HEK293T (cell line): ENCODE data around the gene ENG.

Experiments used
- L3MBTL2 ChIP-seq: fragments of 450-650 bp; conservative IDR thresholded peaks from 2 replicates; pipeline ENCODE4 v1.6.1; 2016; ENCODE audit warnings: mild to moderate bottlenecking
- LEF1 ChIP-seq: fragments of 450-650 bp; IDR thresholded peaks from 2 replicates; pipeline ENCODE4 v1.6.1; 2017; ENCODE audit warnings: mild to moderate bottlenecking, borderline replicate concordance
- ZNF384 ChIP-seq: fragments of 450-650 bp; IDR thresholded peaks from 2 replicates; pipeline ENCODE4 v1.6.1; 2016

DNA sequence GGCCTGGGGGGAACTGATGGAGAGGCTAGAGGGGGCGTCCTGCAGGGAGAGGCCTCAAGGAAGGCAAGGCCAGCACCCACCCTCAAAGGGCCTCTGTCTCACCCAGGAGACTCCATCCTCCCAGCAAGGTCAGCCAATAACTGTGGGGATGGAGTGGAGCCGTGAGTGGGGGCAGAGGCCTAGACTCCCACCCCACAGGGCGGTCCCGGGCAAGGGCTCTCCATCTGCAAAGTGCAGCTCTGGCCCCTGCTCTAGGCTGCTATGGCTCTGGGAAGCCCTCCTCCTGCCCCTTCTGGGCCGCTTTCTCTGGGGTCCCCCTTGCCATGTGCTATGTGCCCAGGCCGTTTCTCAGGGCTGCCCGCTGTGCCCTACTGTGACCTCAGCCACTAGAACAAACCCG lies 37.7 kb downstream of the ENG start:
- TF ChIP-seq ZNF384 (no peak), LEF1 (no peak), L3MBTL2 (no peak)
